Glutamatergic neuron (in vitro differentiated cells): ENCODE data around the gene COX10. TPM values are rescaled to one million over a fixed set of nuclear protein-coding genes. Genes with fewer than 3 reads are reported as not detected.

Experiments used
- DNase-seq: peaks from one replicate; pipeline ENCODE4 v3.0.0; 2022
- H3K27ac Mint-ChIP-seq: one replicate; pipeline ENCODE4 v1.8.0; 2020; ENCODE audit warnings: mild to moderate bottlenecking, mixed read lengths, inconsistent platforms; ENCODE audit not compliant: unreplicated experiment
- H3K27me3 Mint-ChIP-seq: one replicate; pipeline ENCODE4 v1.8.0; 2020; ENCODE audit warnings: mild to moderate bottlenecking, moderate library complexity, mixed read lengths, inconsistent platforms; ENCODE audit not compliant: unreplicated experiment
- H3K36me3 Mint-ChIP-seq: one replicate; pipeline ENCODE4 v1.8.0; 2020; ENCODE audit warnings: mild to moderate bottlenecking, mixed read lengths, inconsistent platforms; ENCODE audit not compliant: unreplicated experiment
- H3K4me1 Mint-ChIP-seq: one replicate; pipeline ENCODE4 v1.8.0; 2020; ENCODE audit warnings: mild to moderate bottlenecking, low read depth, mixed read lengths, inconsistent platforms; ENCODE audit not compliant: unreplicated experiment
- H3K4me3 Mint-ChIP-seq: one replicate; pipeline ENCODE4 v1.8.0; 2020; ENCODE audit warnings: mild to moderate bottlenecking, mixed read lengths, inconsistent platforms; ENCODE audit not compliant: unreplicated experiment
- H3K9me3 Mint-ChIP-seq: one replicate; pipeline ENCODE4 v1.8.0; 2020; ENCODE audit warnings: mild to moderate bottlenecking, moderate library complexity, mixed read lengths, inconsistent platforms; ENCODE audit not compliant: unreplicated experiment
- CTCF ChIP-seq: fragments of 200-600 bp; sonication (generic); IDR thresholded peaks from one replicate; pipeline ENCODE4 v1.5.0; 2021; ENCODE audit not compliant: partially characterized antibody, unreplicated experiment
- total RNA-seq: library from RNA; stranded (reverse); fragmentation: NEBNext Ultra II Directional; extraction: Animal tissue kit (Norgen Biotek cat#: 25700); gene quantifications from one replicate; pipeline ENCODE4 v1.2.1, GENCODE V29; 2021; ENCODE audit not compliant: unreplicated experiment

The COX10 gene
- total RNA-seq, 1 donor from 2014 or later, result 18.7 TPM

DNA sequence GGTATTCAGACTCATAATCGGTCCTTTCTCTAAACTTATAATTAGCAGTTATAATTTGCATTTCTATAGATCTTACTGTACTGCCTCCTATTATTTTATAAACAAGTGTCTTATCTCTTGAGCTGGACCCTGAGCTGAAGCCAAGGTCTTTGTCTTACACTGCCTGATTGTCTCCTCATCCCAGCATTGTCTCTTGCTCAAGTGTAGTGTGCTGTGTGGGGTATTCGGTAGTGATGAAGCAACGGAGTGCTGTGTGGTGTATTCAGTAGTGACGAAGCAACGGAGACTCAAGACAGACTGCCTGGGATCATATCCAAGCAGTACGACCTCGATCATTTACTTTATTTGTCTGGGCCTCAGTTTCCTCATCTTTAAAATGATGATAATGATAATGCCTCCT, 69.3 kb downstream of the COX10 start:
- Mint-ChIP-seq H3K27me3 (no peaks in the 10 kb centered on the region), H3K4me1 (peaks cover under 1% of the 10 kb centered on the region)

DNA sequence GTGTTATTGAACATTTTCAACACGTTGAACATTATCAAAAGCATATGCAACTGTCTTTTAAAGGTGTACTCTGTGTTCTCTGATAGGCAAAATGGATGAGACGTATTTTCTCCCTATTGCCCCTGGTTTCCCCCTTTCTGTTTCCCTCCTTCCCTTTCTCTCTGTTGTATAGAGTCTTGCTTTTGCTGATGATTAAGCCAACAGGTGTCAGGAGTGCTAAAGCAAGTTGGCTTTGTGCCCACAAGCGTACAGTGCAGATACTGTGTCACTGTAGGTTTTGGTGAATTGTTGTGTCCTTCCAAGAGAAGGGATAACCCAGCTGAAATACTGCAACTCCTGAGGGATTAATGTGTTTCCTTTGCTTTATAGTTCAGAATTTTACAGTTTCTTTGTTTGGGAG, 74.4 kb downstream of the COX10 start:
- Mint-ChIP-seq H3K4me3 (no peak overlapping the region), H3K36me3 (peaks cover 12% of the 10 kb centered on the region), H3K27ac (no peak overlapping the region), H3K9me3 (no peaks in the 10 kb centered on the region), H3K4me1 (peaks cover 6% of the 10 kb centered on the region), H3K27me3 (no peaks in the 10 kb centered on the region)
- no peak for TF ChIP-seq CTCF
- DNase-seq, result no peak

More for the DNA sequence above, 69.3 kb downstream of the COX10 start:
- Mint-ChIP-seq H3K36me3 (no peaks in the 10 kb centered on the region), H3K4me3 (no peak overlapping the region), H3K27ac (no peak overlapping the region), H3K9me3 (no peaks in the 10 kb centered on the region)
- no peak for TF ChIP-seq CTCF
- DNase-seq, result no peak

- no peak for DNase-seq
- TF ChIP-seq CTCF, result no peak
- no peak overlapping the region for H3K4me3 Mint-ChIP-seq
- H3K9me3 Mint-ChIP-seq, result no peaks in the 10 kb centered on the region
- H3K36me3 Mint-ChIP-seq, result peaks cover 12% of the 10 kb centered on the region
- no peak overlapping the region for H3K27ac Mint-ChIP-seq
- H3K27me3 Mint-ChIP-seq, result no peaks in the 10 kb centered on the region
- H3K4me1 Mint-ChIP-seq, result peaks cover 6% of the 10 kb centered on the region
Observed at GRCh38 chr17:14144508-14144907, 75.2 kb downstream of the COX10 start.

- Mint-ChIP-seq H3K36me3 (peaks cover 12% of the 10 kb centered on the region), H3K4me3 (no peak overlapping the region), H3K9me3 (no peaks in the 10 kb centered on the region), H3K27me3 (no peaks in the 10 kb centered on the region), H3K27ac (no peak overlapping the region), H3K4me1 (no peaks in the 10 kb centered on the region)
- no peak for DNase-seq
- TF ChIP-seq CTCF, result no peak
Observed at GRCh38 chr17:14149751-14150150, 80.4 kb downstream of the COX10 start.

DNA sequence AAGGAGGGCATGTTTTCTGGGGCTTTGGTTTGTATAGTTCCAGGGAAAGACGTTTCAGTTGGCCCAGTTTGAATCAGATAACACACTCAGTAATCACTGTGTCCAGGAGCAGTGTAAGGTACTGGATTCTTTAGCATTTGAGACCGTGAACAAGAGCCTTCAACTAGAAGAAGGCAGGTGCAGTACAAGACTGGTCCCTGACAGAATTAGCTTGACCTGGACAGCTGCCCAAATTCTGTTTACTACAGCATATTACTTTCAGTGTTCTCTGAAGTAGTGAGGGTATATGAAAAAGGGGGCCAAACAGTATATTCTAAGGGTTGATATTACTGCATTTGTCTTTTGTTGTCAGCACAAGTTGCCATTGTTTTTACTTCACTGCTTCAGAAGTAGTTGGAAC, 81.3 kb downstream of the COX10 start:
- H3K36me3 Mint-ChIP-seq, result peaks cover 7% of the 10 kb centered on the region
- DNase-seq, result no peak
- H3K9me3 Mint-ChIP-seq, result no peaks in the 10 kb centered on the region
- no peaks in the 10 kb centered on the region for H3K4me1 Mint-ChIP-seq
- no peak for TF ChIP-seq CTCF
- H3K4me3 Mint-ChIP-seq, result no peak overlapping the region
- H3K27me3 Mint-ChIP-seq, result no peaks in the 10 kb centered on the region
- H3K27ac Mint-ChIP-seq, result no peak overlapping the region
